Skeletal muscle cell (primary cell): ENCODE results near the gene ASNSD1.
"Not testable (repeated sequence)": the region's sequence is repeated elsewhere in the genome, so short reads cannot be mapped to it uniquely, and the experiment has no call there.

Source experiments
- DNase-seq: peaks from one replicate; pipeline ENCODE4 v3.0.0-alpha.2; 2010; ENCODE audit warnings: low read depth
- H3K4me3 ChIP-seq: 2 replicates; pipeline ENCODE4 v1.5.1; 2011; ENCODE audit warnings: low read depth, mild to moderate bottlenecking, control low read depth, low read length, moderate library complexity

Gene ASNSD1

GRCh38 chr2:189681203-189681602, 19.9 kb downstream of the ASNSD1 start:
- no peak for DNase-seq
- H3K4me3 ChIP-seq = no peak overlapping the region

GRCh38 chr2:189681903-189682302, 20.6 kb downstream of the ASNSD1 start:
- no peak overlapping the region for H3K4me3 ChIP-seq
- no peak for DNase-seq

DNA sequence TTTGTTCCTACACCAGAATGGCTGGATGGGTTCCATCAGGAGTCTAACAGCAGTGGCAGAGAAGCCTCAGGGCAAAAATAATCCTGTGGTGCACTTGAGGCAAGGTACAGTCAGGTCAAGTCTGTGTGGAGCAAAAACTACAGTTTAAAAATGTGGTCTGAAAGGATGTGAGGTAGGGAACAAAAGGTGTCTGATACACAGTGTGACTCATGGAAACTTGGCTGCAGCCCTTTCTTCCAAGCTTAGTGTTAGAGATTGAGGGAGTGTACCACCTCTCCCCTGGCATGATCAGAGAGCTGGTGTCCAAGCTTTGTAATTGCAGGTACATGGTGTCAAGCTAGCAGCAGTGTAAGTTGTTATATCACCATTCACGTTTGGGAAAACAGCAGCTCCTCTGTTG, 22.1 kb downstream of the ASNSD1 start:
- no peak for DNase-seq
- H3K4me3 ChIP-seq = no peak overlapping the region

DNA sequence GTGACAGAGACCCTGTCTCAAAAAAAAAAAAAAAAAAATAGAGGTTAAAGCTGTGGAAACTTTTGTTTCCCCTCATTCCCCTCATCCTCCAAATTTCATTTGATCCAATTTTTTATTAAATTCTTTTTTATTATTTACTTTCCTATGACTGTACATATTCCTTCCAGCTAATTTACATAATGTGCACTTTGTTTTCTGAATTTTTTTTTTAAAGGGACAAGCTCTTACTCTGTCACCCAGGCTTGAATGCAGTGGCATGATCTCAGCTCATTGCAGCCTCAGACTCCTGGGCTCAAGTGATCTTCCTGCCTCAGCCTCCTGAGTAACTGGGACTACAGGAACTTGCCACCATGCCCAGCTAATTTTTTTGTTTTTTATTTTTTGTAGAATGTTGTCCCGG, 23.6 kb downstream of the ASNSD1 start:
- no peak overlapping the region for H3K4me3 ChIP-seq
- no peak for DNase-seq

- no peak overlapping the region for H3K4me3 ChIP-seq
These were observed 24.4 kb downstream of the ASNSD1 start for GRCh38 chr2:189685540-189686229.

GRCh38 chr2:189687796-189688195, 26.5 kb downstream of the ASNSD1 start:
- H3K4me3 ChIP-seq, DNase-seq: not testable (repeated sequence)

More at GRCh38 chr2:189685540-189686229, 24.4 kb downstream of the ASNSD1 start:
- peak; percentile 32 for DNase-seq

DNA sequence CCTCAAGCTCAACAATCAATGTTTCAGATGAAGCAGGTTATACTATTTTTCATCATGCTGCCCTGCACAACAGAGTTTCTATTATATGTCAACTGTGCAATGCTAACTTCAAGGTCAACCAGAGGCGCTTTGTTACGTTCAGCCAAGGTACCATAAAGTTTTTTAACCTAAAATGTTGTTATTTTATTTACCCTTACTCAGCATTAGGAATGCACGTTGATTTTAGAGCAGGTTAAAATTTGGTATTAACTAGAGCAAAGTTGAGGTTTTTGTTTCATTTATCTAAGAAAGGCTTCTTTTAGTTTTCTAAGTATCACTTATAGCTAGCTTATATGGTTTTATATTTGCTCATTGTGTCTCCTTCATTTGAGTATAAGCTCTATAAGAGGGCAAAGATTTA, 35.0 kb downstream of the ASNSD1 start:
- H3K4me3 ChIP-seq = no peak overlapping the region
- DNase-seq = no peak

DNA sequence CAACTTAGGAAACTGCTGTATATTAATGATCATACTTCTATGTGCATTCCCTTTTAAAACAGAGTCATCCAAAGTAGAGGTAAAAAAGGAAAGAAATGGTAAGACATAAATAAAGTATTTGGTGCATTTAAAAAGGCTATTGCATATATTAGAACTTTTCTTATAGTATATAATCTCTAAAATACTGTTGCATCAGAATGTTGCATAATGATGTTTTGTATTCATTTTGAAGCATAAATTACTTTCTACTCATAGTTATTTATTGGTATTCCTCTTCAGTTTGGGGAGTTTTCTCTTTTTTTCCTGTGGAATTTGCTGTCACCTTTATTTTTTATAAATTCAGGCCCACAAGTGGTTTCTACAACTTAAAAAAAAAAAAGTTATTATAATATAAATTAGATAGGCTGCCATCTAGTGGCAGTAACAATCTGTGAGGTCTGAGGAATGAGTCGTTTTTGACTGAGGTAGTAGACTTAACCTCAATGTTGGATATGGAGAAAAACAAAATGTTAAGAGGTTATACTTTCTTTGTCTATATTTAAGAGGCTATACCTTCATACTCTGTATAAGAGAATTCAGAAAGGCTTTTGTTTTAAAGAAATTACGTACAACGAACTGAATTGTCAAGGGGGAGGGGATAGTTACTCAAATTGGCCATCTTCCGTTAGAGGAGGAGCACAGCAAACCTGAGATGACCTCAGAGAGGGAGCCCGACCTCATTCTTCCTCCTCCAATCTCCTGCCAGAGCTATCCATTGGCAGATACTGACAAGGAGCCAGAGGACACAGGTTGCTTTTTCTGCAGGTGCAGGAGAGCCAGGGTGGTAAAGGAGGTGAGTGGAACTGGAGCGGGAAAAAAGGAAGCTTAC, 37.0 kb downstream of the ASNSD1 start:
- no peak for DNase-seq

GRCh38 chr2:189700681-189701080, 39.4 kb downstream of the ASNSD1 start:
- no peak for DNase-seq
- no peak overlapping the region for H3K4me3 ChIP-seq

More for the DNA sequence above, 37.0 kb downstream of the ASNSD1 start:
- H3K4me3 ChIP-seq = no peak overlapping the region

GRCh38 chr2:189702071-189702470, 40.8 kb downstream of the ASNSD1 start:
- no peak for DNase-seq
- H3K4me3 ChIP-seq = no peak overlapping the region

GRCh38 chr2:189709501-189710221, 48.4 kb downstream of the ASNSD1 start:
- no peak for DNase-seq
- no peak overlapping the region for H3K4me3 ChIP-seq

- H3K4me3 ChIP-seq, DNase-seq: not testable (repeated sequence)
These were observed 56.3 kb downstream of the ASNSD1 start for GRCh38 chr2:189717593-189717992.

DNA sequence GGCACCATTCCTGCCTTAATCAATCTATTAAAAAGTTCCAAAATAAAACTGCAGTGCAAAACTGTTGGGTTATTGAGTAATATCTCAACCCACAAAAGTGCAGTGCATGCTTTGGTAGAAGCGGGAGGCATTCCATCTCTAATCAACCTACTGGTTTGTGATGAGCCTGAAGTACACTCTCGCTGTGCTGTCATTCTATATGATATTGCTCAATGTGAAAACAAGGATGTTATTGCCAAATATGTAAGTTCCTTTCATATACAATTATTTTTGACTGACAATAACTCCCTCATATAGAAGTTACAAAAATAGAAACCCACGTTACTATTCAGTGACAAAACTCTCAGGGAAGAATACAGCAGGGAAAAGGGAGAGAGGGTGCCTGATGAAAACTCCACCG, 58.3 kb downstream of the ASNSD1 start:
- DNase-seq = no peak
- no peak overlapping the region for H3K4me3 ChIP-seq
